Thyroid gland (tissue), 4 donors: ENCODE results near the gene PHACTR3.

Source experiments
- POLR2A ChIP-seq, 2 donors: fragments of 450-650 bp; IDR thresholded peaks; one replicate each; pipeline ENCODE4 v1.6.1; 2017; ENCODE audit warnings: antibody characterized with exemption in 2 of 2, mild to moderate bottlenecking in 2 of 2, moderate library complexity in 1 of 2
- TF ChIP-seq, protein P1 (sequence below), 6 experiments: fragments of 200-600 bp in 3 of 6; fragments of 450-650 bp in 3 of 6; sonication (generic) in 3 of 6; IDR thresholded peaks; one replicate each; pipeline ENCODE4 v1.5.1; 2016 to 2019; ENCODE audit warnings: antibody characterized with exemption in 6 of 6, mild to moderate bottlenecking in 2 of 6, inconsistent platforms in 1 of 6, moderate library complexity in 1 of 6

DNA sequence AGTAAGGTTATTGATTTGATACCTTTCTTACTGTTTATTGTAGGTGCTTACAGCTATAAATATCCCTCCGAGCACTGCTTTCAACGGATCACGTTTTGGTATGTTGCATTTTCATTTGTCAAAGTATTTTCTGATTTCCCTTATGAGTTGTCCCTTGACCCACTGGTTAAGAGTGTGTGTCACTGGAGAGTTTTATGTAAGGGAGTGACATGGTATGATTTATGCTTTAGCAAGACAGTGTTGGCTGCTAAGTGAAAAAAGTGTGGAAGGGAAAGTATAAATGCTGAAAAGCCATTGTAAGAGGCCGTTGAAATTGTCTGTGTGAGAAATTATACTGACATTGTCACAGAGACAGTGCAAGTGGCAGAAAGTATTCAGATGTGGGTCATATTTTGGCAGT, 257.1 kb downstream of the PHACTR3 start:
- TF ChIP-seq, protein P1, sequence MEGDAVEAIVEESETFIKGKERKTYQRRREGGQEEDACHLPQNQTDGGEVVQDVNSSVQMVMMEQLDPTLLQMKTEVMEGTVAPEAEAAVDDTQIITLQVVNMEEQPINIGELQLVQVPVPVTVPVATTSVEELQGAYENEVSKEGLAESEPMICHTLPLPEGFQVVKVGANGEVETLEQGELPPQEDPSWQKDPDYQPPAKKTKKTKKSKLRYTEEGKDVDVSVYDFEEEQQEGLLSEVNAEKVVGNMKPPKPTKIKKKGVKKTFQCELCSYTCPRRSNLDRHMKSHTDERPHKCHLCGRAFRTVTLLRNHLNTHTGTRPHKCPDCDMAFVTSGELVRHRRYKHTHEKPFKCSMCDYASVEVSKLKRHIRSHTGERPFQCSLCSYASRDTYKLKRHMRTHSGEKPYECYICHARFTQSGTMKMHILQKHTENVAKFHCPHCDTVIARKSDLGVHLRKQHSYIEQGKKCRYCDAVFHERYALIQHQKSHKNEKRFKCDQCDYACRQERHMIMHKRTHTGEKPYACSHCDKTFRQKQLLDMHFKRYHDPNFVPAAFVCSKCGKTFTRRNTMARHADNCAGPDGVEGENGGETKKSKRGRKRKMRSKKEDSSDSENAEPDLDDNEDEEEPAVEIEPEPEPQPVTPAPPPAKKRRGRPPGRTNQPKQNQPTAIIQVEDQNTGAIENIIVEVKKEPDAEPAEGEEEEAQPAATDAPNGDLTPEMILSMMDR (IDR thresholded peaks at IDR 0.05): no peak
- no peak for TF ChIP-seq POLR2A (IDR thresholded peaks at IDR 0.05)
